ENCODE results near the gene NUDT2.
"Not testable (repeated sequence)": the region's sequence is repeated elsewhere in the genome, so short reads cannot be mapped to it uniquely, and the experiment has no call there.

The NUDT2 gene

DNA sequence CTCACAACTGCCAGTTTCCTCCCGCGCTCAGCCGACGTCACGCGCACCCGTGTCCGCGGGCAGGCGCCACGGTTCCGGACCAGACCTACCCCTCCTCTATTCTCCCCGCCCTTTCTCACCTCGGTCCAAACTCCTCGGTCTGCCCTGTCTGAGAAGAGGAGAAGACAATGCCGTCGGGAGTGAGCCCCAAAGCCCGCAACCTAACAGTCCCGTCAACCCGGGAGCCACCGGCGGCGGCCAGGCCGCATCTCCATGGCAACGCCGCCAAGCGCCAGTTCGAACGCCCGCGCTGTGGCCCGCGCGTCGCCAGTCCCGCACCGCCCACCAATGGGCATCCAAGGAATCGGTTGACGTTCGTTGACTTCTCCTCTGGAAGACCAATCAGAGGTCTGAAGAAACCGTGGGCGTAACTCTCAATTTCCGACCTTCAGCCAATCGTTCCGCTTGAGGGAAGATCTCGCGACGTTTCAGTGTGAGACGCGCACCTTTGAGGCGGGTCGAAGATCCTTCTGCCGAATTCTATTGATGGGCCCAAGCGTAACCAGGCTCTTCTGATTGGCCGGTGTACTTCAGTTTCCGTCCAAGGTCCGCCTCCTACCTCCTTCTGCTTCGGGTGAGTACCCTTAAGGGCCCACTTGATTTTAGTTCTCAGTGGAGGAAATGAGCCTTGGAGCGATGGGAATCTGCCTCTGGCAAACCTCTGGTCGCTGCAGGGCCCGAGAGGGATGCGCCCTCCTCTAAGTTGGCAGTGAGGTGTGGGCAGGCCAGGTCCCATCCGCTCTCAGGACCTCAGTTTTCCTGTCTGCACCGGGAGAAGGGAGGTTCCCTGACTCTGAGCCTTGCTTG, at the start of gene NUDT2, which contains the start of gene KIF24:
NUDT2 (plus strand) TSS at position 583 of the 846 bp plus-strand sequence. CDS start 9,471 bp downstream, outside the sequence.
KIF24 (minus strand) TSS at position 282 of the 846 bp plus-strand sequence. CDS start 17,922 bp downstream, outside the sequence.
- peak; percentile 97 for DNase-seq

DNA sequence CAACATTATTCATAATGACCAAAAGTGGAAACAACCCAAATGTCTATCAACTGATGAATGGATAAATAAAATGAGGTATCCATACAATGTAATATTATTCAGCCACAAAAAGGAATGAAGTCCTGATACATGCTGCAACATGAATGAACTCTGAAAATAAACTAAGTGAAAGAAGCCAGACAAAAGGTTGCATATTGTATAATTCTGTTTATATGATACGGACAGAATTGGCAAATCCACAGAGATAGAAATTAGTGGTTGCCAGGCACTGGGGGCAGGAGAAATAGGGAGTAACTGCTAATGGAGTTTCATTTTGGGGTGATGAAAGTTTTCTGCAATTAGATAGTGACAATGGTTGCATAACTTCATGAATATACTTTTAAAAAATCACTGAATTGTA, 47.3 kb upstream of the NUDT2 start:
- DNase-seq: no peak

GRCh38 chr9:34289159-34289558, 40.2 kb upstream of the NUDT2 start:
- no peak for DNase-seq

- no peak for DNase-seq
Measured at GRCh38 chr9:34291023-34291422, 38.3 kb upstream of the NUDT2 start.

DNA sequence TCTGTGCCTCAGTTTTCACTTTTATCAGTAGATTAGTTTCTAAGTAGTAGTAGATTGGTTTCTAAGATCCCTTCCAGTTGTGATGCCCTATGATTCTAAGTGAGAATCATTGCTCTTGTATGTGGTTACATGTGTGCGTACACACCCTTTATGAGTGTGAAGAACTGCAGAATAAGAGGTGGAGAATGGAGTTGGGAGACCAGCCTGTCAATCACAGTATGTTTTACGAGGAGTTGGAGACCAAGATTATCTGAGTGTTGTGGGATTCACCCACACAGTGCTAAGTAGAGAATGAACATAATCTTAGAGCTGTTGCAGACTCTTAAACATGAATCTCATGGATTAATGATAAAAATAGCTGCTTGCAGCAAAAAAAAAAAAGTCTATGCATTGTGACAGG, 37.9 kb upstream of the NUDT2 start:
- no peak for DNase-seq

- no peak for DNase-seq
Measured at GRCh38 chr9:34292552-34292951, 36.8 kb upstream of the NUDT2 start.

DNA sequence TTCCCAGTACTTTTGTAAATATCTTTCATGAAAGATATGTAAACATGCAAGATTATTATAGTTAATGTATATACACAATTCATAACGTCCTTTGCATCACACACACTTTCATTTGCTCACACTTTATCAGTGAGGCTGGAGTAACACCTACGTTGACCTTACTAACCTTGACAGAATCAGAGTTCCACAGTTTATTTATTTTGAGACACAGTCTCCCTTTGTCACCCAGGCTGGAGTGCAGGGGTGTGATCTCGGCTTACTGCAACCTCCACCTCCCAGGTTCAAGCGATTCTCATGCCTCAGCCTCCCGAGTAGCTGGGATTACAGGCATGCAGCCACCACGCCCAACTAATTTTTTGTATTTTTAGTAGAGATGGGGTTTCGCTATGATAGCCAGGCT, 28.3 kb upstream of the NUDT2 start:
- not testable (repeated sequence) for DNase-seq

DNA sequence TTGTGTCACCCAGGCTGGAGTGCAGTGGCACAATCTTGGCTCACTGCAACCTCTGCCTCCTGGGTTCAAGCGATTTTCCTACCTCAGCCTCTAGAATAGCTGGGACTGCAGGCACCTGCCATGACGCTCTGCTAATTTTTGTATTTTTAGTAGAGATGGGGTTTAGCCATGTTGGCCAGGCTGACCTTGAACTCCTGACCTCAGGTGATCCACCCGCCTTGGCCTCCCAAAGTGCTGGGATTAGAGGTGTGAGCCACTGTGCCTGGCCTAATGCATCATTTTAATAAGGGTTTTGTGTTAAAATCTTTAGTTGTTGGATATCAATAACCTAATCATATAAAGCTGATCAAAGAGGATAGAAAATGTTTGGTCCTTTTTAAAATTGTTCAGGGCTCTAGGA, 21.1 kb upstream of the NUDT2 start:
- not testable (repeated sequence) for DNase-seq

DNA sequence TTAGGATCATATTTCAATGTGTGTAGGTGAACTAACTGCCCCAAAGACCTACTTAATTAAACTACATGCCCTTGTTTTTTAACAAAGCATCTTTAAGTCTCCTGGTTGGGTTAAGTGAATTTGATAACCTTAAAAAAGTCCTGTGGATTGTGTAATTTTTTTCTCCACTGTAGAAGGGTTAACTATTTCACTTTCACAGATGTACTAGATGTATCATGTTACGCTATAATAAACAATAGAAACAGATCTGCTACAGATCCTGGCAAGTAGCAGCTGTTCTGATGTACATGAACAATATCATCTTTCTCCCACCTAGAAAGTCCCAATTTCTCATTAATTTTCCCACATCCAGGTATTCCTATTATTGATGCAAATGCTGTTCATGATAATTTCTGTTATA, 19.2 kb upstream of the NUDT2 start:
- DNase-seq: no peak

GRCh38 chr9:34311499-34312185, 17.7 kb upstream of the NUDT2 start:
- DNase-seq: no peak

DNA sequence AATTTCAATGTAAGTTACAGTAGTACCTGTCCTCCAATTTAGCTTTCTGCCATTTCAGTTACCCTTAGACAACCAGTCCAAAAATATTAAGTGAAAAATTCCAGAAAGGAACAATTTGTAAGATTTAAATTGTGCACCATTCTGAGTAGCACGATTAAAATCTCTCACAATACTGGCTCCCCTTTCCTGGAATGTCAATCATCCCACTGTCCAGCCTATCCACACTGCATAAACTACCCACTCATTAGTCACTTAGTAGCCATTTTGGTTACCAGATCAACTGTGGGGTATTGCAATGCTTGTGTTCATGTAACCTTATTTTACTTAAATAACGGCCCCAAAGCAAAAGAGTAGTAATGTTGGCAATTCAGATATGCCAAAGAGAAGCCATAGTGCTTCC, 11.9 kb upstream of the NUDT2 start:
- DNase-seq: no peak

DNA sequence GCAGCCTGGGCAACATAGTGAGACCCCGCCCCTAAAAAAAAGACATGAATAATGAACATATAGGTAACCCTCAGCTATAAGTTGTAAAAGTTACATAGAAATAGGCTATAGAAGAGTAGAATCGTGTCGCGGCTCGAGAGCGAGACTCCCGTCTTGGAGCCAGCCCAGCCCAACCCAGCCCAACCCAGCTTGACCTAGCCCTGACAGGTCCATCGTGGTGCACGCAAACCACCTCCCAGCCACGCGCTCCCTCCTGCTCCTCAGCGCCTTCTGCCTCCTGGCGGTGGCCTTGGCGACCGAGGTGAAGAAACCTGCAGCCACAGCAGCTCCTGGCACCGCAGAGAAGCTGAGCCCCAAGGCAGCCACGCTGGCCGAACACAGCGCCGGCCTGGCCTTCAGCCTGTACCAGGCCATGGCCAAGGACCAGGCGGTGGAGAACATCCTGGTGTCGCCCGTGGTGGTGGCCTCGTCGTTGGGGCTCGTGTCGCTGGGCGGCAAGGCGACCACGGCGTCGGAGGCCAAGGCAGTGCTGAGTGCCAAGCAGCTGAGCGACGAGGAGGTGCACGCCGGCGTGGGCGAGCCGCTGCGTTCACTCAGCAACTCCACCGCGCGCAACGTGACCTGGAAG, 11.1 kb upstream of the NUDT2 start:
- no peak for DNase-seq

DNA sequence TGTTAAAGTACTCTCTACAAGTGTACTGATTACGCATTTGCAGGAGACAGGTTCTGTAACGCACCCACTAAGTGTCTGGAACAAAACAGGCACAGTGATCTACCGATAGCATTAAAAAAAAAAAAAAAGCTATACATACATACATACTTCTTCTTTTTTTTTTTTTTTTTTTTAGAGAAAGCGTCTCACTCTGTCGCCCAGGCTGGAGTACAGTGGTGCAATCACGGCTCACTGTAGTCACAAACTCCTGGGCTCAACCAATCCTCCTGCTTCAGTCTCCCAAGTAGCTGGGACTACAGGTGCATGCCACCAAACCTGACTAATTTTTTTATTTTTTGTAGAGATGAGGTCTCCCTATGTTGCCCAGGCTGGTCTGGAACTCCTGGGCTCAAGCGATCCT, 7.9 kb upstream of the NUDT2 start:
- no peak for DNase-seq

- no peak for DNase-seq
Measured at GRCh38 chr9:34322899-34323591, 6.3 kb upstream of the NUDT2 start.

- DNase-seq: no peak
Measured at GRCh38 chr9:34326690-34327089, 2.7 kb upstream of the NUDT2 start.

DNA sequence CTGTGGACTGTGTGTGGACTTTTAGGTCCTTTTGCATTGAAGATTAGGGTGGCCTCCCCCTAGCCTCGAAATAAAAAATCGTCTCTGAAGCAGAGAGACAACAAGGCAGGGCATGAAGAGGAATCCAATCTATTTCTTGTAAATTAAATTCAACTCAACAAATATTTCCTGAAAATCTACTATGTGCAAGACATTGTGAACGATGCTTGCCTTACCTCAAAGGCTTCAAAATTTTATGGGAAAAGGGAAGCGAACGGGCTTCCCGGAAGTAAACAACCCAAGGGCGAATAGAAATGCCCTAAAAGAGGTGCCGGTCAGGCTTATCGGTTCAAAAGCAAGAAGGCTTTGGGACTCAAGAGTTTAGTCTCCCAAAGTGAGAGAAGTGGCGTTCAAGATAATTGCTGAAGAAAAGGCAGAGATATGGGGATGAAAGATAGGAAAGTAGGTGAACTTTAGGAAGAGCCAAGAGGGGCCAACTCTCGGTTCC, 826 bp upstream of the NUDT2 start:
- DNase-seq: no peak

DNA sequence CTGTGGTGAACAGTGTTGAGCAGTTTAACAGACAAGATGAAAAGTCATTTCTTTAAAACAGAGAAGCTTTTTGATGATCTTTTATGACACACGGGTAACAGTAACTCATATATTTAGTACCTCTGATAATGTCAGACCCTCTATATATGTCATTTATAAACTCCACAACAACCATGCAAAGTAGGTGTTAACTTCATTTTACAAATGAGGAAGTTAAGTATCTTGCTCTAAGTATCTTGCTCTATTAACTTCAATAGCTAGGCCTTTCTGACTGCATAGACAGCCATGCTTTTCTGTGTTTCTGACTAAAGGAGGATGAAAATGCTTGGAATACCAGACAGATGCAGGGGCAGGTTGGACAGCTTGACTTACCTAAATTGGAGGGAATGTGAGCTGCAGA, 1.8 kb downstream of the NUDT2 start:
- no peak for DNase-seq

DNA sequence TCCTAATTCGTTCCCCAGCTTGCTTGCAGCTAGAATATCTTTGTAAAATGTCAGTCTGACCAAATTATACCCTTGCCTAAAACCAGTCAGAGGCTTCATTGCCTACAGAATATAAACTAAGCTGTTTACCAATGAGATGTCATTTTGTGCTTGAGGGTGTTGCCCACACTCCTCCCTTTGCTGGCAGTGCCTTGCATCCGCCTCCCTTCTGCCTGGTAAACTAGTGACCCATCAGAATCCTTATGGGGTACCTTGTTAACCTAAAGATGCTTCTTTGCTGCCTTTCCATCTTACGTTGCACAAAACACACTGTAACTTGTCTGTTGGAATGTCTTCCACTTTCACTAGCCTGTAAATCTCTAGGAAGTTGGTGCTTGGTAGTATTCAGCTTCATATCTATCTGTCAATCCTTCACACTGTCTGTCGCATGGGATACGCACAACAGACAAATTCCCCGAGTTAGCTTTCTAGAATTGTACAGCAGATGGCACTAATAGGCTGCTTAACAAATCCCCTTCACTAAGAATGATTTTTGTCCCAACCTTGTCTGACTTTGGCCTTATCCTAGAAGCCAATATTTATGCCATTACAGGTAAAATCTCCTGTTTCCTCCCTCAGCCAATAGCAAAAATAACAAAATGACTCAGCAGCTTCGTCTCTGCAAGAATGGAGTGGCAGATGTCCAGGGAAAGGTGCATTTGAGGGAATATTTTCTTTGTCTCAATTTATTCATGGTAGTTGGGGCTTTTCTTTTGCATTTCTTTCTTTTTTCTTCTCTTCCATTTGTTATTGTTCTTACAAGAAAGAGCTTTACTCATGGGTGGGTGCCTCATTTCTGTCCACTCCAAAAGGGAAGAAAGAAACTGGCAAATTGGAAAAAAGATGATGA, 3.0 kb downstream of the NUDT2 start:
- no peak for DNase-seq

DNA sequence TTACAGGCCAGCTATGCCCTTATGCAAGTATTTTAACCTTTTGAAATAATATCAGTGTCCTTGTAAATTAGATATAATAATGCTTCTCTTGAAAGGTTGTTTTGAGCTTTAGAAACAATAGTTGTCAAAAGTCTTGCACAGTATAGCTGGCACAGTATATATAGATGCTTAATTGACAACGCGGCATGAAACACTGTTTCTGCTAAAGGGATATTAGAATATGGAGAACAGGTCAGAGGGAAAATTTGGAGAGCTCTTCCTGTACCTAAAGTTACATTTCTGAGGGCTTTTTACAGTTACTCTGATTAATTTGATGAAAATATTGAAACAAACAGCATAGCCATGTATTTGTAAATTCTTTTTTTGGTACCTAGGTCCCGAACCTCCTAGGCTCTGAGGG, 4.5 kb downstream of the NUDT2 start:
- DNase-seq: no peak

DNA sequence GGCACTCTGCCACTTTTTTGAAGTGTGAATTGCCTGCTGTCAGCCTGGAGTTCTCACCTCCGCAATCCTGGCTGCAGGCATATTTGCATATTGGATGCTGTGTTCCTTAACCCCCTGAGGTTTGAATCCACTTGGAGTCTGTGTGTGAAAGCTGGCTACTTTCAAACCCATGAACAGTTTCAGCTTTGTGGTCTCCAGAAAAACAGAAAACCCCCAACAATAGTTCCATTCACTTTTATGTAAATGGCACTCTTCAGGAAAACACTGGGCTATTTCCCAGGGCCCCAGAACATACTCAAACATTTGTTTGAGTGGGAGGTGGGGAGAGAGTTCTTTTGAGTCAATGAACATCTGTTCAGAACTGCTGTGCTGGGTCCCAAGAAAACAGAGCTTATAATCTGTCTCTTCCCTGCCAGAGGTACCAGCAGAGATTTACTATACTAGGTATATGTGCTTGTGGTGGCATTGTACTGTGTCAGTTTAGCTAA, 5.0 kb downstream of the NUDT2 start:
- DNase-seq: no peak

- no peak for DNase-seq
Measured at GRCh38 chr9:34334916-34335315, 5.5 kb downstream of the NUDT2 start.

DNA sequence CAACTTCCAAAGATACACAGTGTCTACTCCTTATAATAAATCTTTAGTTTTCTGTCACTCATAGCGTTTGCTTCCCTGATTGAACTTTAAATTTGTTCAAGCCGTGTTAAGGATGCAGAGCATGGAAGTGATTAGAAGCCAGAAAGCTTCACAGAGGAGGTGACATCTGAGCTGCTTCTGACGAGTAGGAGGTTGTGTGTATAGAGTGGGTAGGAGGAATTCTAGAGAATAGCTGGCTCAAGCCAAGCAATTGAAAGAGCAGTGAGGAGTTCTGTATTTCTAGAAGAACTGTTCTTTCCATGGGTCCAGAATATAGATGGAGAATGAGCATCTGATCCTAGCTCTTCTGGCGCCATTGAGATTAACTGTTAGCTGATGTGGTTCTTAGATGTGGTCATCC, 6.0 kb downstream of the NUDT2 start:
- no peak for DNase-seq

Measured in stimulated activated CD4-positive, alpha-beta T cell treated with anti-CD3 and anti-CD28 coated beads, Interleukin-1b, Interleukin-23, amount 100 ng/mL, for 48 hours (primary cell).